DMS 273 (cell line): ENCODE data around the gene GNGT2.

Experiments
- DNase-seq: peaks from one replicate; lab custom pipeline; 2025; ENCODE audit not compliant: unreplicated experiment; lab: John Stamatoyannopoulos, UW

GNGT2 gene

DNA sequence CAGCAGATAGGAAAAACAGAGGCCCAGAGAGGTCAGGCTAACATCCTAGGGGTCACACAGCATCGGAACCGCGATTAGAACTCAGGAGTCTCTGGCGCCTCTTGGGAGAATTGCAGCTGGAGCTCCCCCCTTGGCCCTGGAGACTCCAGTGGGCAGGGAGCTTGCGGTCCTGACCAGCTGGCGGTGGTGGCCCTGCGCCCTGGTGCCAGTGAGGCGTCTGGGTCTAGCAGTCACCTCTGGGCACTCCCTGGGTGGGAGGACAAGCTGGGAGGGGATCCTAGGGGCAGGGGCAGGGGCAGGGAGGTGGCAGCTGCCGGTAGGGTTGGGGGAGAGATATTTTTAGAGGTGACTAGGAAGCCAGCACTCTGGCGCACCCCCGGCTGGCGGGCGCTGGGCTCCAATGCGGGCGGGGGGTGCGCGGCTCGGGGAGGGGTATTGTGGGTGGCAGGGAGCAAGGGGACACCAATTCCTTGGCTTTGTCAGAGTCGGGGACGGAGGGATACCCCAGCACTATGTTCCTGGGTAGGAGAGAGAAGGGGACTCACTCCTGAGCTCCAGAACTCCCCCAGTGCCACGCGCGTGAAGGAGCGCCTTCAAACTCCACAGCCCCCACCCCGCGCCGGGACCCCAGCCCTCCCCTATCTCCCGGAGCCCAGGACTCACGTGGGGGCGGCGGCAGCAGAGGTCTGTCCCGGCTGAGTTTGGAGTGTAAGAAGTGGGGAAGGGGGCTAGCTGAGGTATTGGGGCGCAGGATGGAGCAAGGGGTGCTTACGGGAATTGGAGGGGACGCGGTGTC lies 19.6 kb upstream of the GNGT2 start:
- no peak for DNase-seq

DNA sequence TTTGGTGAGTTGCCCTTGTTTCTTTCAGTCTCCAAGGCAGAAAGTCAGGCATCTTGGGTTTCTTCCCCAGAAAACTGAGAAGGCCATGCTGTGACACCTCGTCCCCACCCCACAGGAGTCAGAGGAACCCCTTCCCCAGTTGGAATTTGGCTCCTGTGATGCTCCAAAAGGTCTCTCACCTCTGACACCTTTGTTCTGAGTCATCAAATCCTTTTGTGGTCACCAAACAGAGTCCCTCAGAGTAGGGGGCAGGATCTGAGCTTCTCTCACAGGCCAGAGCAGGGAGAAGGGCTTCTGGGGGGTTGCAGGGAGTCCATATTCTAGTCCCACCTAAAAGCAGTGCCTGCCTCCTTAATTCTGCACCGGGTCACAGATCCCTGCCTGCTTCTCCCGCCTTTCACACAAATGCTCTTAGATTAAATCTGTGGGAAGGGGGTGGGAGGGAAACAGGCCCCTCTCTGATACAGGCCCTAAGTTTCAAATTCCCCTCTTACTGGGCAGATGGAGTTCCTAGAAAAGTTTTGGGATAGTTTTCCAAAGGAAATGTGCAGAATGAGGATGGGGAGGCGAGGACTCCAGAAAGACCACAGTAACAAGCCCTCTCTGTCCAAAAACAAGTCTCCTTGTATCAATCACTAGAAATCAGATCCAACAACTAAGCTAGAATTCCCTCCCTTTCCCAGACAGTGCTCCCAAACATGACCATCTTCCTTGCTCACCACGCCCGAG lies 18.9 kb upstream of the GNGT2 start:
- DNase-seq: no peak

DNA sequence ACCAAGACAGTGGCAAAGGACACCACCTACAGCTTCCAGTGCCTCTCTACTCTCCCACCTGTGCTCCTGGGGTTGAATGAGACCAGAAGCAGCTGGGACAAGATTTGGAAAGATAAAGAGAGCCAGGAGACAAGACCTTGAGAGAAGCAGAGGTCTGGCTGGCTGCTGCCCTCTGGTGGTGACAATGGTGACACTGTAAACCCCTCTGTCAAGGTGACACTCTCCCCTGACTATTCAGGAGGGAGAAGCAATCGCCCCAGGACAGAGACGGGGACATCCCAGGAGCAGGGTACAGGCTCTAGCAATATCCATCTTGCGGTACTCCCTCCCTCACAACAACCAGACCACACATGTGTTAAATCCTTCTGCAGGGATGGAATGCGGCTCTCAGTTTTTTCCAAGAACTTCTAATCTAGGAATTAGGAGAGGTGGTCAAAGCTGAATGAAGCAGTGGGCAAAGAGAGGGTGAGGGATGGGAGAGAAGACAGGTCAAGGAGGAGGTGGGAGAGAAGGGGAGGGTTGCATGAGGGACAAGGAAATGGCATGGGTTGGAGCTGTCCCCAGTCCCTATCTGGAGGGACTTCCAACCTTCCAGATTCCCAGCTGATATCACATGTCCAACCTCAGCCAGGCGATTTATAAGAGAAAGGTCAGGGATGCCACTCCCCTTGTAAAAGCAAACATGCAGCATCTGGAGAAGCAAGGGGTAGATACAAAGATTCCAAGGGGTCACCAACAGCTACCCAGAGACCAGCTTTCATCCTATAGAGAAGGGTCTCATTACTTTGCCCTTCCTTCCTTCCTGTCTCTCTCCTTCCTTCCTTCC lies 17.3 kb upstream of the GNGT2 start:
- peak; percentile 84 for DNase-seq

DNA sequence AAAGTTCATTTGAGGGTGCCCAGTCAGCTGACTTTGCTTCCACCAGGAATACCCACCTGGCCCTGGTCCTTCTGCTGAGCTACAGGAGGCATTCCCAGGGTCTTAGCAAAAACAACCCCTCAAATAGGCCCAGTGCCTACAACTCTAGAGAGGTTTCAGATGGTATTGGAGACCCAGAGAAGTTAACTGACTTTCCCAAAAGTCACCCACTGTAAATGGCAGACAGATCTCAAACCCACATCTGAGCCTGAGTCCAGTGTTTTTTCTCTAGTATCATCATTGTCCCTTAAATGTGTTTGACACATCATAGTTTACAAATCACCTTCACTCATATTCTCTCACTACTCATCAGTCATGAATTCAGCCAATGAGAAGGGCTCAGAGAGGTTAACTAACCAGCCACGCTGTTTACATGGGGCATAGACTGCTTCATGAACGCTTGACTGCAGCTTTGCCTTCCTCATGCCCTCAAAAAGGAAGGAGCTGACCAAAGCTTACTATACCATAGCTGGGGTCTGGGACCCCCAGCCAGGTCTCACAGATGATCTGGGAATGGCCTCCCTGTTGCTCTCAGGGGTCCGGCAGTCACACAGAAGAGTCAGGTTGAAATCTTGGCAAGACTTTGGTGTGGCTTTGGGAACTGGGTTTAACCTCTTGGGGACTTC lies 16.5 kb upstream of the GNGT2 start:
- peak; percentile 18 for DNase-seq

DNA sequence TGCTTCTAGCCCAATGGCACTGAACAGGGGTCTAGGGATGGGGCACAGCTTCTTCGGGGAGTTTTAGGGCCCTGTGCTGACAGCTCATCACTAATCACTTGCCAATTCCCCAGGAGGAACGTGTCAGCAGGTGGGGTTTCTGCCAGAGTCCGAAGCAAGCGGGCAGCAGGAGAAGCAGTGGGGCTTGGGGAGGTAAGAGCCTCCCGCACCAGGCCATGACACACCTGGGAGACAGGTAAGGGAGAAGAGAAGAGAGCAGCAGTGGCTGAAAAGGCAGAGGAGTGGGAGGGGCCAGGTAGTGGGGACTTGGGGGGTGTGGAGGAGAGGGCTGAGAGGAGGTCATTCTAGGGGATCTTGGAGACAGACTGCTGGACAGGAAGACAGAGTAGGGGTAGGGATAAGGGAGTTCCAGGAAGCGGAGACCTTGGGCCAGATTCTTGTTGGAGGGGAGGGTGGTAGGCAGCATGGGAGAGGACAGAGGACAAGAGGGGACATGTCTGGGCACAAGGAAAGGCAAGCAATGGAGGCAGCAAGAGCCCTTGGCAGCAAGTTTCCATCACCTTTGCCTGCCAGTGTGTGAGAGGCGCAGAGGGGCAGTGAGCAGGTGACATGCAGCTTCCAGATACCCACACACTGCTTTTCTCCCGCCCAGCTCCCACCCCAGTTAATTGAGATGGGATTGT lies 15.3 kb upstream of the GNGT2 start:
- DNase-seq: no peak

DNA sequence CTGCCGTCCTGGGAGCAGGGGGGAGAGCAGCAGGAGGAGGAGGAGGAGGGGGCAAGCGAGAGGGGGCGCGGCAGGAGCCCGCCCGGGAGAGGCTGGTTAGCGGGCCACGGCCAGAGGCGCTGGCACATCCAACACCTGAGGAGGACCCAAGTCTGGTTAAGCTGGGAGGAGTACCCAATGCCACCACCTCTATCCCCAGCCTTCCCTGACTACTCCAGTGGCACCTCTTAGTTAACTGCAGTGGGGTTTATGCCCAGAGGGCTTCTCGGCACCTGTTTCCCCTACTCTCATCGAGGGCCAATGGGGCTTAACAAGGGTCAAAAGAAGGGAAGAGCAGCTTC lies 14.6 kb upstream of the GNGT2 start:
- no peak for DNase-seq

DNA sequence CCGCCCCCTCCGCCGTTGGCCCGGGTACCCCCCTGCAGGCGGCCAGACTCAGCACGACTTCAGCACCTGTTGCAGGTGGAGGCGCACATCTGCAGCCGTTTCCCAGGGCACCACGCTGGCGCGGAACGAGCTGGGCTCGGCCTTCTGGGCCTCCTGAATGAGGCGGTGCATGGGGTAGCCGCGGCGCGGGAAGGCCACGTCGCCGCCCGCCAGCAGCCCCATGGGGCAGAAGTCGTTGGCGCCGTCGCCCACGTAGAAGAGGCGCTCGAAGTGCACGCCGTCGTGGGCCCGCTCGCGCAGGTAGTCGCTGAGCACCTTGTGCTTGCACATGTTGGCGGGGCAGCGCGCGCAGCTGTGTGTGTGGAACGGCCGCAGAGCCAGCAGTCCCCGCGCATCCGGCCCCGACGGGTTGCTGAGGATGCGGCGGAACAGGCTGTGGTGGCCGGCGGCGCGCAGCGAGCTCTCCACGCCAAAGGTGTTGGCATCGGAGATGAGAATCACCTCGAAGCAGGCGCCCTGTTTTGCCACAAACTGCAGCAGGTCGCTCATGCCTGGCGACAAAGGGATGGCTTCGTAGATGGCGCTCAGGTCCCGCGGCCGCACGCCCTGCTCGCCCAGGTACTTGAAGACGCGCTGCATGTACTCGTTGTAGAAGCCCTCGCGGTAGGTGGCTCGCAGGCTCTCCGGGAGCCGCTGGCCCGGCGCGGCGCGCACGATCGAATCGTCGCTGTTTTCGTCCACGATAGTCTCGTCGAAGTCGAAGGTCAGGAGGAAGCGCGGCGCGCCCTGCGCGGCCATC lies 14.0 kb upstream of the GNGT2 start:
- DNase-seq: peak; percentile 45

DNA sequence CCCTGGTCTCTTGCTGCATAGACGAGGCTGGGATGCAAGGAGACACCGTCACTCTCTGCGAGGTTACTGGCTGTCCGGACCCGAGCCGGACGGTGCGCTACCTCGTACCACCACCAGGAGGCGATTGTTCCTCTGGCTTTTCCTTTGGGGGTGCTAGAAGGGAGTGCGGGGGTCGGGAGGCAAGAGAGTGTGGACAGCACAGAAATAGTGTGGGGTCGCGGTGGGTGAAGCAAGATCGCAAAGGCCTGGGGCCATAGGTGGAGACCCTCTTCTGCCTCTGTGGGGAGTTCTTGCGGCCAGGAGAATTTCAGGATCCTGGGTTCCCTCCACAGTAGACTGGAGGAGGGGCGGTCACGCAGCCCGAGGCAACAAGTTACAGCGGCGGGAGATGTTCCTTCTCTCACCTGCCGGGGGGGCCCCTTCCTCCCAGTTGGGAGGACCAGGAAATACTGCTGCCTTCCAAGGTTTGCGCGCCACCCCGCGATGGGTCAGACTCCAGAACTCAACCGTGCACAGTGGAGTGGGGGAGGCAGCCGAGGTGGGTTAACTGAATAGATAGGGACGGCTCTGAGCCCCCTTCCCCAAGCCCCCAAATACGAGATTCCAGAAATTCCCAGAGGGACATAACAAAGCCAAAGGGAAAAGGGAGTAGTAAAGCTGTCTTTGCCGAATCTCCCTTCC lies 13.3 kb upstream of the GNGT2 start:
- peak; percentile 75 for DNase-seq

DNA sequence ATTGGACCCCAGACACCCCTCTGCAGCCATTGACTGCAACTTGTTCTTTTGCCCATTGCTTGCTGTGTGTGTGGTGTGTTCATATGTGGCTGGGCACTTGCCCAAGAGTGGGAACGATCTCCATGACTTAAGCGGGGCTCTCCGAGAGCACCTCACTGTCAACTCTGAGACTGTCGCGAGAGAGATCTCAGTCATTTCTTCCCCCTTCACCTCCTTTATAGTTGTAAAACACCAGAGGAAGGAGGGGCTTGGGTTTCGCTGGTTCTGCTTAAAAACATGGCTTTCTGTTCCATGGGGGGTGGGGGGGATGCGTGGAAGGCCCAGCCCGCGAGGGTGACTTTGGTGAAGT lies 12.8 kb upstream of the GNGT2 start:
- DNase-seq: no peak

DNA sequence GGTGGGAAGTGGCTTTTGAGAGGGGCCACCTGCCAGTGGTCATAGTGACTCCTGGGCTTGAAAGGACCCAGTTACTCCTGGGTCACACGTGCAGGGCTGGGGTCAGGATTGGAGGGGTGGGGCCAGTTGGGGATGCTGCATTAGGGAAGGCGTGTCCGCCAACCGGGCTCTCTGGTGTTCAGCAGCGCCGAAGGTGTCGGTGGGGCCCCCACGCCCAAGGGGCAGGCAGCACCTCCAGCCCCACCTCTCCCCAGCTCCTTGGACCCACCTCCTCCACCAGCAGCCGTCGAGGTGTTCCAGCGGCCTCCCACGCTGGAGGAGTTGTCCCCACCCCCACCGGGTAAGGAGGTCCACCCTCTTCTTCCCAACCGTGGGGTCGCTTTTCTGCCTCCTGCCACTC lies 9.6 kb upstream of the GNGT2 start:
- DNase-seq: no peak

DNA sequence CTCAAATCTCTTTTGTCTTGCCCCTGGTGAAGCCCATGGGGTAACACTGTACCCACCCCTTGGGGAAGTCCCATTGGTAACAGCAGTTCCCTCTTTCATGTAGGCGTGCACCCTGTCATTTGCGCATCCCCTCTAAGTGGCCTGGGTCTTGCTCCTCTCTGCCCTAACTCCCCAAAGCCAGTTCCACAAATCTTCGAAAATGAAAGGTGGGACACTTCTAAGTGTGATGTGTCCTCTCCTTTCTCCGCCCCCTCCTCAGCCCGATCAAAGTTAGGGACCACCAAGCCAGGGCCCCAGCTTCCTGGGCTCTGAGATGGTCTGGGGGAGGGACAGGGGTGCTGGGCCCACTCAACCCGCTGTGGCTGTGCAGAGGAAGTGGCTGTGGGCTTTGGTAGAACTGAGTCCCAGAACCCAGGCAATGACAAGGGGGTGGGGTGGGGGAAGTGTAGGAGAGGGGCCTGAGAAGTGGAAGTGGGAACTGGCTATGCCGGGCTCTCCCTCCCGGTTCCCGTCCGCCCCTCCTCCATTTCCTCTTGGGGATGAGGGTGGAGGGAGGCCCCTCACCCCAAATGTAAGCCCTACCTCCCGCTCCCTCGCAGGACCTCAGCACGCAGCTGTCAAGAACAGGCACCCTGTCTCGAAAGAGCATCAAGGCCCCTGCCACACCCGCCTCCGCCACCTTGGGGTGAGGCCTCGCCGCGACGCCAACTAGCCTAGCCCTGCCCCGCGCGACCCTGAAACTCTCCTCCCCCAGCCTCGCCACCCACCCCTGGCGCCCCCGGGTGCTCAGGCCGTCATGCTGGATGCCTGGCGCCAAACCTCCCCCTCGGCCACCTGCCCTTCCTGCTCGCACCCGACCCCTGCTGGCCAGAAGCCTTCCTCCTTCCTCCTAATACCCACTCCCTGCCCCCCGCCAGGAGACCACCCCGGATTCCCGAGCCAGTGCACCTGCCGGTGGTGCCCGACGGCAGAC lies 8.9 kb upstream of the GNGT2 start:
- DNase-seq: peak; percentile 30

DNA sequence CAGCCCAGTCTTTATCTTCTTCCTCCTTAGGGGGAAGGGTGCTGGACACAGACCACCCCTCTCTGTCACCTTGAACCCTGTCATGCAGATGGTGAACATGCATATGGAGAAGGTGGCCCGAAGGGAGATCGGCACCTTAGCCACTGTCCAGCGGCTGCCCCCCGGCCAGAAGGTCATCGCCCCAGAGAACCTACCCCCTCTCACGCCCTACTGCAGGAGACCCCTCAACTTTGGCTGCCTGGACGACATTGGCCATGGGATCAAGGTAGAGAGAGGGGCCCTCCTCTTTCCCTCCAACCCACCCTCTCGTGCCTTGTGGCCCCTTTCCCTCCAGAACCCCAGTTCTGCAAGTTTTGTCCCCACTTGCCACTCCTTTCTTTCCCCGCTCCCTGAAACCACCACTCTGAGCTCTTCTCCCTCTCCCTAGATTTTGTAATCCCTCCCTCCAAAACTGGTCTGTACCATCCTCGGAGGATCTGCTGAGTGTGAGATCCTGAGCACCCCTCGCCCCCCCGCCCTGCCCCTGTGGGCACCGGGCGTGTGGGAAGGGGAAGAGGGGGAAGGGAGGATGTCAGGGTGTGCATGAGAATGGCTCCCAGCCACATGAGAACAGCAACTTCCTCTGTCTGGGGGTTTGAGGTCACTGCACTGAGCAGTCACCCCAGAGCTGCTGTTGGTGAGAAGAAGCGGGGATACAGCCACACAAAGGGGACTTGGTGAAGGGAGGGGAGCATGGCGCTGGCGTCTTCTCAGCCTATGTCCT lies 7.5 kb upstream of the GNGT2 start:
- no peak for DNase-seq

DNA sequence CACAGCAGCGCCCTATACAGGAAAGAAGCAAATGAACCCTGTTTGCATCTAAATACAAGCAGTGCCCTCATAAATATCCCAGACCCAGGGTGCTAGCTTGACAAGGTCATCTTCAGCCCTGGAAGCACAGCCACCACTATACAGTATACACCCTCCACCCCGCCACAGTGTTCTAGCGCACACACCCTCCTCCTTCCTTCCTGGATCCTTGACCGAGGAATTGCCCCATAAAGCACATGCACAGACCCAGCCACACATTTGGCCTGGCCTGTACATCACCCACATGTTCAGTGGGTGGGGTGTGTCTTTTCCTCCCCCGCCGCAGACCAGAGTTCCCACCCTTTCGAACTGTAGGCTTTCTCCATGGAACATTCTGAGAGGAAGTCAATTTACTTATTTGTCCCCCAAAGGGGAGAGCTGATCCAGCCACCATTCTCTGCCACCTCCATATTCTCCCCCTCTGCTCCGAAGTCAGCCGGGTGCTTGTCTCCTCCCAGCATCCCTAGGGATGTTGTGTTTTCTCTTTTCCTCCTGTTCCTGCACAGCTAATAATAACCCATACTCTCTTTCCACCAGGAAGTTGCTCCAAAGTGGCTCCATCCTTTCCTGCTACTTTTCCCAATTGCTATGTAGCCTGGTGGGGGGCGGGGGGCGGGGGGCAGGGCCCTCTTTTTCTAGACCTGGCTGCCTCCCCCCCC lies 6.7 kb upstream of the GNGT2 start:
- no peak for DNase-seq

DNA sequence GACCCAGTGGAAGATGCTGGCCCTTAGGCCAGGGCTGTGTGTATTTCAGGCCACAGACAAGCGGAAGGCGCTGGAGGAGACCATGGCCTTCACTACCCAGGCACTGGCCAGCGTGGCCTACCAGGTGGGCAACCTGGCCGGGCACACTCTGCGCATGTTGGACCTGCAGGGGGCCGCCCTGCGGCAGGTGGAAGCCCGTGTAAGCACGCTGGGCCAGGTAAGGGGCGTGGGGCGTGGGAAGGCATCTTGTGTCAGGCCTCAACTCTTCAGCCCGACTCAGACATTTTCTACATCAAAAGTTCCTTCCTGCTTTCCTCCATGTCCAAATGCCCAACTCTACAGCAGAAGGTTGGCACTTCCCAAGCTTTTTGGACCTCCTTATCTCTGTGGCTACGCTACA lies 6.1 kb upstream of the GNGT2 start:
- DNase-seq: no peak

DNA sequence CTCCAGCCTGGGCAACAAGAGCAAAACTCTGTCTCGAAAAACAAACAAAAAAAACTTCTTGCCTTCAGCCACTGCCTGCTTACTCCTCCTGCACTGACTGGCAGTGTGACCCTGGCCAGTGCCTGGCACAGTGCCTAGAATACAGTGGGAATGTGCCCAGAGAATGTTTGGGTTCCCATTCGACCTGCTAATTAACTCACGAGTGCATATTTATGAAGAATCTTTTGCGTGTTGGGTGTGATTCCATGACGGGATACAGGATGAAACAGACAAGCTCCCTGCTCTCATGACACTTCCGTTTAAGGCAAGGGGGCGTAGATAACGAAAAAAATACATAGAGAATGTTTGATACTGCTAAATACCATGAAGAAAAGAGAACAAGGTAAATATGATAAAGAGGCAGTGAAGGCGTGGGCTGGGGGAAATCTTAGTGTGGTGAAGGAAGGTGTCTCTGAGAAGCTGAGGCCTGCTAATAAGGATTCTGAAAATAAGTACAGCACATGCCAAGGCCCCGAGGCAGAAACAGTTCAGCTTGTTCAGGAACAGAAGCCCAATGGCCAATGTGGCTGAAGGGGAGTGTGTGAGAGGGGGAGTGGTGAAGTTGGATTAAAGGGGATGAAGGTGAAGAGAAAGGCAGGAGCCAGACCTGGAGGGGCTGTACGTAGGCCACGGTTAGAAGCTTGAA lies 4.4 kb upstream of the GNGT2 start:
- DNase-seq: peak; percentile 15

DNA sequence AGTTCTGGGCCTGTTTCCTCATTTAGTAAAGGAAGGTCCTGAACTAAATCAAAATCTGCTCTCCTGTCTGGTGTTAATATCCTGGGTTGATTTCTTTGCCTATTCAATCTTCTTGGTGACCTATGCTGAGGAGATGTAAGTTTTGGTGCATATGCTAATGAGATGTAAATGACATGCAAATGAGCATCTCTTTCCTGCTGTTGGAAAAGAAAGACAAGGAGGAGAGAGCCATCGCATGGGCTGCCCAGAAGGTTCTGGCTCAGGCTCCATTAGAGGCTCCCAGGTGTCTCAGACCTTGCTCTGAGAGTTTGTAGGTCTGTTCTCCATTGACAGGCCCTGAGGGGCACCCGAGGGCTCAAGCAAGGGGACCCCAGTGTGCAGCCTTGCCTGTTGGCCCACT lies 3.5 kb upstream of the GNGT2 start:
- no peak for DNase-seq
